Measurements from ENCODE around the gene TLX2. TPM values are rescaled to one million over a fixed set of nuclear protein-coding genes. Genes with fewer than 3 reads are reported as not detected.
"Not testable (repeated sequence)": the region's sequence is repeated elsewhere in the genome, so short reads cannot be mapped to it uniquely, and the experiment has no call there.

TLX2 gene
- total RNA-seq: not detected in 2 replicates

GRCh38 chr2:74514368-74515270 is at the start of gene TLX2:
Gene TLX2 (plus strand): TSS chr2:74514450. CDS start chr2:74514807, 357 bp downstream.
- DNase-seq (ENCODE audit: extremely low read depth, low read depth, low spot score): no peak

GRCh38 chr2:74470742-74471141 is 43.5 kb upstream of the TLX2 start:
- DNase-seq (ENCODE audit: extremely low read depth, low read depth, low spot score): not testable (repeated sequence)

- DNase-seq (ENCODE audit: extremely low read depth, low read depth, low spot score): no peak
Measured at GRCh38 chr2:74471332-74472065, 42.8 kb upstream of the TLX2 start.

- DNase-seq (ENCODE audit: extremely low read depth, low read depth, low spot score): peak; percentile 75
Measured at GRCh38 chr2:74472086-74472944, 41.9 kb upstream of the TLX2 start, which contains the start of gene MRPL53. Gene MRPL53 (minus strand): TSS chr2:74472680. CDS start chr2:74472660, 20 bp downstream.

GRCh38 chr2:74472945-74473258 is 41.3 kb upstream of the TLX2 start:
- no peak for DNase-seq (ENCODE audit: extremely low read depth, low read depth, low spot score)

- no peak for DNase-seq (ENCODE audit: extremely low read depth, low read depth, low spot score)
Measured at GRCh38 chr2:74474481-74474880, 39.8 kb upstream of the TLX2 start.

- no peak for DNase-seq (ENCODE audit: extremely low read depth, low read depth, low spot score)
Measured at GRCh38 chr2:74474899-74475298, 39.4 kb upstream of the TLX2 start.

GRCh38 chr2:74481431-74481830 is 32.8 kb upstream of the TLX2 start:
- no peak for DNase-seq (ENCODE audit: extremely low read depth, low read depth, low spot score)

- DNase-seq (ENCODE audit: extremely low read depth, low read depth, low spot score): no peak
Measured at GRCh38 chr2:74481961-74482800, 32.1 kb upstream of the TLX2 start.

- peak; percentile 81 for DNase-seq (ENCODE audit: extremely low read depth, low read depth, low spot score)
Measured at GRCh38 chr2:74482801-74483674, 31.2 kb upstream of the TLX2 start, which contains the start of the genes CCDC142 and TTC31. Gene CCDC142 (minus strand): TSS chr2:74482998. CDS start chr2:74482837, 161 bp downstream. Gene TTC31 (plus strand): TSS chr2:74483081. CDS start chr2:74483096, 15 bp downstream.

- DNase-seq (ENCODE audit: extremely low read depth, low read depth, low spot score): not testable (repeated sequence)
Measured at GRCh38 chr2:74483675-74484164, 30.5 kb upstream of the TLX2 start.

GRCh38 chr2:74486141-74486540 is 28.1 kb upstream of the TLX2 start:
- no peak for DNase-seq (ENCODE audit: extremely low read depth, low read depth, low spot score)

GRCh38 chr2:74488643-74489481 is 25.4 kb upstream of the TLX2 start:
- DNase-seq (ENCODE audit: extremely low read depth, low read depth, low spot score): no peak

- DNase-seq (ENCODE audit: extremely low read depth, low read depth, low spot score): no peak
Measured at GRCh38 chr2:74489906-74490305, 24.3 kb upstream of the TLX2 start.

- no peak for DNase-seq (ENCODE audit: extremely low read depth, low read depth, low spot score)
Measured at GRCh38 chr2:74491648-74492544, 22.4 kb upstream of the TLX2 start.

- no peak for DNase-seq (ENCODE audit: extremely low read depth, low read depth, low spot score)
Measured at GRCh38 chr2:74493546-74493945, 20.7 kb upstream of the TLX2 start.

- DNase-seq (ENCODE audit: extremely low read depth, low read depth, low spot score): no peak
Measured at GRCh38 chr2:74495440-74495839, 18.8 kb upstream of the TLX2 start.

Measured in glomerular endothelial cell (primary cell).